ENCODE measurements around the gene FSTL4.

The FSTL4 gene

DNA sequence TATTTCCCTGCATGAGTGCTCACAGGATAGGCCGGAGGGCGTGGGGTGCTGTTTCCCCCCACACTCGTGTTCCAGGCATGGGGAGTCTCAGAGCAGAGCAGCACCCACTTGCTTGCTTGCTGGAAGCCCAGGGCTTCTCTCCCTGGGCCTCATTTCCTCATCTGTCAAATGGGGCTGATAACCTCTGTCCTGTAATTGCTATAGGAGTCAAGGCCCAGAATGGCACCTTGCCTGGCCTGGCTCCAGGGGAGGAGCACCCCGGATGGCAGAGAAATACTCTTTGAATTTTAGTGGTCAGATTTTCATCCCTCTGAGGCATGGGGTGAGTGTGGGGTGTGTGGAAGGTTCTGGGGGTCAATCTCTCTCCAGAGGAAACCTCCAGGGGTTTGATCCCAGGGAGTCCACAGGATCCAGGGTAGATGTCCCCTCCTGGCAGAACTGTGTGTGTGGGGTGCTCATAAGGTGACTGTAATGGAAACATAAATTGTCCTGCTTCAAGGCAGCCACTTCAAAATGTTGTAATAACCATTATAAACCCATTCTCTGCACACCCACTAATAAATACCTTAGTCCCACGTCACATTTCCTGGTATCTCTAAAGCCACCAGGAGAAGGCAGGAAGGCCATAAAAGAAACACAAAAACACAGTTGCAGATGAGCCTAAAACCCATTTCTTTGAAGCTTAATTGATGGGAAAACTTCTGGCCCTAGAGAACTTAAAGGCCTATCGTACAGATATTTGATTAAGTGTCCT is 272.2 kb downstream of the FSTL4 start:
- DNase-seq (ENCODE audit: low spot score) = no peak

DNA sequence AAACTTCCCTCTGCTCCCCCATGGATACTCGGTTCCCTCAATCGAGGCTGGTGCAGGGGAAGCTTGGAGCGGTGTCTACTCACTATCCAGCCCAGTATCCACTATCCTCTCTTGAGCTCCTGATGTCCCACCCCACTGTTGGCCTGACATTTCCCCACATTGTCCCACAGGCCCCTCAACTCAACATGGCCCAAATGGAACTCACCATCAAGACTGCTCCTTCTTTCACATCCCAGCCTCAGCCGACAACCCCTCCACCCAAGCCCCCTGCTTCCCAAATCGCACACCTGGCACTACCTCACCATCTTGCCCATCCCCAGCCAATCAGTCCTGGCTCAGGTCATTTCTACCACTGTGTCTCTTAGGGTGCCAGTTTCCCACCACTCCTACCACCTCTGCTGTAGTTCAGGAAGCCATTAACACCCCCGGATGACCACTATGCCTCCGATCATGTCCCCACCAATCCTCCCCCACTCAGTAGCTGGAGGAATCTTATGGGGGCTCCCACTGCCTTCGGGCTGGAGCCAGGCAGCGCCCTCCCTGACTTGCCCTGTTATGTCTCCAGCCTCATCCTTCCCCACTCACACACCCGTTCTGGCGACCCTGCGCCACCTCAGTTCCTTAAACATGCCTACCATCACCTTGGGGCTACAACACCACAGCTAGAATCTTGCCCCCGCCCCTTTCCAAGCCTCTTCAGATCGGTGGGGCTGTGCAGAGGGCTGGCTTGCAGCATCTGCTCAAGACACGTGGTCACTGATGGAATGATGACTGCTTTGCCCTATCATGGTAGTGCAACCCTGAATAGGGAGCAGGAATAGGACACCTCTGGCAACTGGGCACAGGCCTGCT is 273.6 kb downstream of the FSTL4 start:
- no peak for DNase-seq (ENCODE audit: low spot score)

DNA sequence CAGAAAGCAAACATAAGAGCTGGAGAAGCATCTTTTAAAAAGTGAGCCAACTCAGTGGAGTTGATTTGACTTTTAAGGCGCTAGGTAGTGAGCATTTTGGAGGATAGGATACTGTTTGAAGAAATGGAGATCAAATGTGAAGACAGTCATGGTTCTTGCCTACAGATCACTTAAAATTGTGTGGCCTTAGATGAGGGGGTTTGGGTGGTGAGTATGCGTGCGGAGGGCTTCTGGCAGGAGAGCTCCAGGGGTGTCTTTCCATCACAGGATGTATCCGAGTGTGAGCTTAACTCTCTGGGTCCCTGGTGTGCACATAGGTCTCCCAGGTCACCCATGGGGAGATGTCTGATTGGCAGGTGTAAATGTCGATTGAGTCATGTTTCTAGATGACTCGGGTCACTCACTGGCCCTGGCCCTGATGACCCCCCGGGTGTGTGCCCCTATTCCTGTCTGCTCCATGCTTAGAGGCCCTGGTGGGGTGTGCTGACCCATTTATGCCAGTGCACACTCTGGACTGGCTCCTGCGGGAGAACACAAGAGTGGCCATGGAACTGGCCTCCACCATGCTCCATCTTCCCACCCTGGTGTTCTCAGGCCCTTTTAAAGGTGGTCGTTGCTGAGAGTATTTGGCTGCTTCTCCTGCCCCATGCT is 274.4 kb downstream of the FSTL4 start:
- no peak for DNase-seq (ENCODE audit: low spot score)

DNA sequence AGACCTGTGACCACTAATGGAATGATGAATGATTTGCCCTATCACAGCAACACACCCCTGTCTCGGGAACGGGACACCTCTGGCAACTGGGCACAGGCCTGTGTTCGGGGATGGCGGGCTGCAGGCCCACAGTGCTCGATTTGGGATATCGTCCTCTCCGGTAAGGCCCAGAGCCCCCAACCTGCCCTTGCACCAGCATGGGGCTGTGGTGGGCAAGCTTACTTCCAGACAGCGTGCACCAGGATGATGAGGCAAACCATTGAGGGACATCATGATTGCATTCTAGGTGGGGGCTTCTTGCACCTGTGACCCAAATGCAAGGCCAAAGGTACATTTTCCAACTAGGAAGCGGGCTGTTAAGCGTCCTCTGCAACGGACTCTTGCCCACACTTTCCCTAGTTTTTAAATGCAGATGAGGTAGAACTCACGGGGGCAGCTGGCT is 275.4 kb downstream of the FSTL4 start:
- no peak for DNase-seq (ENCODE audit: low spot score)

DNA sequence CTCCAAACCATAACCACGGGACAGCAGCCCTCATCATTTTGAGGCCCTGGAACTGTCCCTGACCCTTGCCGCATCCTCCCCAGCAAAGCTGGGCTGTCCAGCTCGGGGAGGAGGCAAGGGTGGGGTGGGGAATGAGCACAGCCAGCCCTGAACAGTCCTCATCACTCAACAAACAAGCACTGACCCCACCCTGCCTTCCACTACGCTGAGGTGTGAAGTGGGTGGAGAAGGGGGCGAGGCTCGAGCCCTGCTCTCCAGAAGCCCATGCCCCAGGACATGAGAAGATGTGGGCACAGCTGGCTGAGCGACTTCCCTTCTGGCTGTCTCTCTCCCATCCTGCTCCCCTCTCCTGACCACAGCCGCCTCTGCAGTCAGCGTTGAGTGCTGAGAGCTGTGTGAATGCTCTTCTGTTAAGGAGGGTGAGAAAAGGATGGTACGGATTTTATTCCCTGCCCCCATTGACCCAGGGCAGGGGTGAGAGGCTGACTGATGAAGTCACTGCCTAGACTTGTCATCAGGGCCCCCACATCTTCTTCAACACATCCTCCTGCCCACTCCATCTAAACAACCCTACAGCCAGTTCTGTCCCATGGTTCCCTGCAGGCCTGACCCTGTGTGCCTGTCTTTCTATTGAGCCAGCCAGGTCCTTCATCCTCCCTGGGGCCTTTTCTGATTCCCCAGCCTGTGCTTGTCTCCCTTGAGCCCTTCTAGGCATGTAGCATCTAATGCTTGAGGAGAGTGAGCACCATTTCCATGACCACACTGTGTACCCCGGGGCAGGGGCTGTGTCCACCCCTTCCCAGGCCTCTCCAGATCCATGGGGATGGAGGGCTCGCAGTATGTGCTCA is 276.0 kb downstream of the FSTL4 start:
- no peak for DNase-seq (ENCODE audit: low spot score)

DNA sequence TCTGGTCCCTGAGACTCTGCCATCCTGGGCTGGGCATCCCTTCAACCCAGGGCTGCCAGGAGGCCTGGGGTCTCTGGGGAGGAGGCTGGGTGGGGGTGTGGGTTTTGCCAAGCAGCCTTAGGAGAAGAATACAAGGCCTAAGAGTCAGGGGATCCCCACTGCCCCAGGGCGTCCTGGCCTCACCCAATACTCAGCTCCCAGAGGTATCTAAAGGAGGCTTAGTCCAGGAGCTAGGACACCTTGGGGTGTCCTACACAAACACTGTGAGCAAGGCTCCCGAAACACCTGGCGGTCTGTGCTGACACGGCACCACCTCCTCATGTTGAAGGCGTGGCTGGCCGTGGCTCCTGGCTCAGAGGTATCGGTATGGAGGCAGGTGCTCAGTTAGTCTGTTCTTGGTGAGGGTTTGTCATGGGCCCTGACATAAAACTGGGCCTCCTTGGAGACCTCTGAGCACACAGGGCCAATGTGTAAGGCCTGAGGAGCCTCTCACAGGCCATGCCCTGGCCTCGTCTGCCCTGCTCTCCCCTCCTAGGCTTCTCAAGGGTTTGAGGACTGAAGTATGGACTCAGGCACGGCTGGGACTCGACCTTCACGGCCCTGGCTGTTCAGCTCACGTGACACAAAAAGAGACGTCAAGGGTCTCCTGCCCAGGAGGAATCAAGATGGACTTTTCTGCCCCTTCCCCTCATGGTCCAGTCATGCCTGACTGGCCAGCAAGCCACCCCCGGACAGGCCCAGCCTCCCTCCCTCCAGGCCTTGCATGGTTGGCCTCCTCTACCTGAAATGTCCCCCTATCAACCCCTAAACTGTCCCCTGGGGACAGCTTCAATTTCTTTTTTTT is 277.3 kb downstream of the FSTL4 start:
- DNase-seq (ENCODE audit: low spot score) = no peak

- DNase-seq (ENCODE audit: low spot score) = no peak
Measured at GRCh38 chr5:133333326-133334150, 278.8 kb downstream of the FSTL4 start.

- no peak for DNase-seq (ENCODE audit: low spot score)
Measured at GRCh38 chr5:133332439-133333024, 279.8 kb downstream of the FSTL4 start.

DNA sequence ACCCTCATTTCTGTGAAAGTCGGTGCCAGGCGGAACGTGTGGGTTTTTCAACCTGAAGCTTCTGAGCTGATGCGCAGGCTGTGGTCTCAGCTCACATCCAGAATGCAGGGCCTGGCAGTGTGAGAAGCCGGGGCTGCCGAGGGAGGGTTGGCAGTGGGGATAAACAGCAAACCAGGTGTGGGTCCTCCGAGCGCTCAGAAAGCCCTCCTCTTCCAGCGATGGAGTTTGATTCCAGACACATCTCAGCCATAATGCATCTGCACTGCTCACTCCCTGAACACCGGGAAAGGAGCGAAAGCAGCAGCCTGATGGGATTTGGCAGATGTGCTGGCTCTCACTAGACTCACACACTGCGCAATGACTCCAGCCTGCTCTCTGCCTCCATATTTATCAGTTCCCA is 280.4 kb downstream of the FSTL4 start:
- DNase-seq (ENCODE audit: low spot score) = no peak

GRCh38 chr5:133330956-133331355 is 281.4 kb downstream of the FSTL4 start:
- DNase-seq (ENCODE audit: low spot score) = no peak

DNA sequence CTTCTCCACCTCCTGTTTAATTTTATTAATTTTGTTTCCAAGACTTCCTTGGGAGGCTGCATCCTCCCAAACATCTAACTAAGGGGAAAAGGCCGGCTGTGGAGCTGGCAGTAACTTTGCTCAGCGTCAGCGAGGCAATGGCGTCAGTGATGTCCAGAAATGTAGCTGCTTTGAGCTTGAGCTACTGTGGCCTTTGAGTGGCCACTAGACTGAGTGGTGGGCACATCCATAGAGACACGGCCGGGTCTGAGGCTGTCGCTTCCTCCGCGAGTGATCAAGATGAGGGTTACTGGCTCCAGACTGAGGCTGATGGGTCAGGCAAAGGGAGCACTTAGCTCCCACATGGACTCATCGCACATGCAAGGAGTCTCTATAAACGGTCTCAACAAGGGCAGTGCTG is 283.5 kb downstream of the FSTL4 start:
- no peak for DNase-seq (ENCODE audit: low spot score)

DNA sequence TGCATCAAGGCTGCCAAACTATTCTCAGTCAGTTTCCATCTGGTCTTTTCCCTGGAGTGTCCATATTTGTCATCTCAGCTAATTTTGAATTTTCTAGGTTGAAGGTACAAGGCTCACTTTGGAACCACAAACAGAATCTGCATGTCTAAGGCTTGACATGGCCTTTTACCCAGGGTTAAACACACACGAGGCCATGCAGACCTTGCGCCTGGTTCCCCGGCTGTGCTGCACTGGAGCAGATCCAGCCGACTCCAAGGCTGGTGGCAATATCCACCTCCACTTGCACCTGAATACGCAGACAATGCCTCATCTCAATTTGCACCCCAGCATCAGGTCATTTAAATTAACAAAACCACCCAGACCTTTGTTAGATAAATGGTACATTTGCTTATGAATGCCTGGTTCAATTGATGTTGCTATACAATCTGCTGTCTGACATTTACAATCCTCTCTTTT is 284.4 kb downstream of the FSTL4 start:
- no peak for DNase-seq (ENCODE audit: low spot score)

DNA sequence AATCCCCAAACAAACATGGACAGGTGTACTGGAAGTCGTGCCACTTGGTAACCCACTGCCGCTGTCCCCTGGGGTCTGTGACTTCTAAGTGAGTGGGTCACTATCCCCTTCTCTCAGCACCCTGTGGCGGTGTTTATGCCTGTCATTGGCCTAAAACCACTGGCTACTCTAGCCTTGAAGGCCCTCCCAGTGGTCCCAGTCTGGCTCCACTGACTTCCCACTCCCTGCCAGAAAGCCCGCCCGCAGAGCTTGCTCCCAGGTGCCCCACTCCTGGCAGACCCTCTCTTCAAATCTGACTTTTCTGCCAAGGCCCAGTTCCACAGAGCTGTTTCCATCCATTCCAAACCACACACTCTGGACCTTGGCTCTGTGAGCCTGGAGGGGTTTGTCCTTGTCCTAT is 286.0 kb downstream of the FSTL4 start:
- no peak for DNase-seq (ENCODE audit: low spot score)

- DNase-seq (ENCODE audit: low spot score) = no peak
Measured at GRCh38 chr5:133325864-133326263, 286.5 kb downstream of the FSTL4 start.

DNA sequence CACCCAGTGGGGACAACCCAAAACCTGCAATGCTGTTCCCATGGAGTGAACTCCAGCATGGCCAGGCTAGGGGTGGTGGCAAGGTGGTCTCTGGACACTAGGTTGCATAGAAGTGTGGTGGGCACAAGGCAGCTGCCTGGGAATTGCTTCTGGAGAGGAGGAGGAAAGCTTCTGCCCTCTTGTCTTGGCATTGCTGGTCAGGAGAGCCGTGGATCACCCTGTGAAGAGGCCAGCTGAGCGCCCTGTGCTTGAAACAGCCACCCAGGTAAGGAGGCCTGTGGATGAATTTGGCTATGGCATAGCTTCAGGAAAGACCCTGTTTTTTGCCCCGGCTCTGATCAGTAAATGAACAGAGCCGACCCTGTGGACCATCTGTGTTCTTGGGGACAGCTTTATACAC is 287.4 kb downstream of the FSTL4 start:
- DNase-seq (ENCODE audit: low spot score) = no peak

GRCh38 chr5:133323494-133324457 is 288.6 kb downstream of the FSTL4 start:
- no peak for DNase-seq (ENCODE audit: low spot score)

GRCh38 chr5:133322743-133323142 is 289.6 kb downstream of the FSTL4 start:
- DNase-seq (ENCODE audit: low spot score) = no peak

DNA sequence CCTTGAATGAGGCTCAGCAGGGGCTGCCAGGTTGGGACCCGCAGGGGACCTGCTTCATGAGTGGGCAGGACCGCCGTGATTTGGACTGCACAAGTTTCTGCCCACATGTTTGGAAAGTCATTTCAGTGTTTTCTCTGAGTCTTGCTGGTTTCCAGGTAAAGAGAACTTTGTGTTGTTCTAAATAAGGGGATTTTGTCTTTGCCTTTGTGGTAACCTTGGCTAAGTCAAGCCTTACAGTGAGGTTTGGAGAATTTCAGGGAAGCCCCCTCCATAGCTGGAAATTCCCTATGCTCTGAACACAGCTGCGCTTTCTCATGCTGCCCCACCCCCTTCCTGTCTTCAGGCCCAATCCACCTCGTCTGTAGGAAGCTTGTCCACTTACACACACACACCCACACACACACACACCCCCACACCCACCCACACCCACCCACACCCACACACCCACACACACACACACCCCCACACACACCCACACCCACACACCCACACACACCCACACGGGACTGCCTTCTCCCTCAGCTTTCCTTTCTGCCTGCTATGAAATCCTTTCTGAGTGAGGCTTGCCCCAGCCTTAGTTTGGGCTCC is 290.4 kb downstream of the FSTL4 start:
- DNase-seq (ENCODE audit: low spot score) = no peak
